Loucy (cell line): ENCODE data around the gene GAK.

Experiments used
- H2AFZ ChIP-seq: fragments of 200-600 bp; sonication (generic); 2 replicates; pipeline ENCODE4 v1.6.0; 2016; ENCODE audit warnings: antibody characterized with exemption, mild to moderate bottlenecking, low read length, moderate library complexity
- H3F3A ChIP-seq: fragments of 200-600 bp; 2 replicates; pipeline ENCODE4 v1.6.0; 2016; ENCODE audit warnings: antibody characterized with exemption, low read depth, mild to moderate bottlenecking
- H3K27me3 ChIP-seq: fragments of 200-600 bp; sonication (generic); 2 replicates; pipeline ENCODE4 v1.6.1; 2014; ENCODE audit warnings: low read length, mild to moderate bottlenecking; ENCODE audit not compliant: insufficient read depth, poor library complexity, severe bottlenecking
- H3K36me3 ChIP-seq: fragments of 200-600 bp; sonication (generic); 2 replicates; pipeline ENCODE4 v1.6.1; 2016; ENCODE audit warnings: low read length; ENCODE audit not compliant: insufficient read depth
- H3K4me1 ChIP-seq: fragments of 200-600 bp; sonication (generic); 2 replicates; pipeline ENCODE4 v1.5.1; 2014; ENCODE audit warnings: low read length, mild to moderate bottlenecking; ENCODE audit not compliant: insufficient read depth, poor library complexity, severe bottlenecking
- H3K4me2 ChIP-seq: fragments of 200-600 bp; sonication (generic); 2 replicates; pipeline ENCODE4 v1.6.0; 2014; ENCODE audit warnings: antibody characterized with exemption, low read length, low read depth, mild to moderate bottlenecking; ENCODE audit not compliant: poor library complexity, severe bottlenecking
- H3K4me3 ChIP-seq: fragments of 200-600 bp; sonication (generic); 2 replicates; pipeline ENCODE4 v1.5.1; 2014; ENCODE audit warnings: low read length, mild to moderate bottlenecking, mixed read lengths; ENCODE audit not compliant: poor library complexity, severe bottlenecking
- H3K79me2 ChIP-seq: fragments of 200-600 bp; sonication (generic); 2 replicates; pipeline ENCODE4 v1.6.1; 2014; ENCODE audit warnings: low read length; ENCODE audit not compliant: insufficient read depth
- H3K9ac ChIP-seq: fragments of 200-600 bp; sonication (generic); 2 replicates; pipeline ENCODE4 v1.6.0; 2014; ENCODE audit warnings: mild to moderate bottlenecking, low read depth, low read length, moderate library complexity; ENCODE audit not compliant: poor library complexity, severe bottlenecking
- H3K9me2 ChIP-seq: fragments of 200-600 bp; sonication (generic); replicated peaks from 2 replicates; pipeline ENCODE4 v1.6.1; 2016; ENCODE audit warnings: low read depth, low read length, mixed read lengths
- H3K9me3 ChIP-seq: fragments of 200-600 bp; sonication (generic); 2 replicates; pipeline ENCODE4 v1.6.1; 2014; ENCODE audit warnings: mild to moderate bottlenecking, antibody characterized with exemption, low read length, low read depth; ENCODE audit not compliant: insufficient read depth
- H4K20me1 ChIP-seq: fragments of 200-600 bp; sonication (generic); 2 replicates; pipeline ENCODE4 v1.6.0; 2014; ENCODE audit warnings: antibody characterized with exemption, low read length, mild to moderate bottlenecking; ENCODE audit not compliant: insufficient read depth, poor library complexity, severe bottlenecking
- CTCF ChIP-seq: fragments of 200-600 bp; sonication (generic); conservative IDR thresholded peaks from 2 replicates; pipeline ENCODE4 v1.5.1; 2014; ENCODE audit warnings: mild to moderate bottlenecking, antibody characterized with exemption, low read length
- EZH2phosphoT487 ChIP-seq: fragments of 200-600 bp; IDR thresholded peaks from 2 replicates; pipeline ENCODE4 v1.6.1; 2018; ENCODE audit warnings: antibody characterized with exemption, mild to moderate bottlenecking, moderate library complexity, borderline replicate concordance

GAK gene

GRCh38 chr4:848307-848691 is 83.8 kb downstream of the GAK start:
- Histone ChIP-seq H3K4me2 (no peak overlapping the region), H3K27me3 (no peaks in the 10 kb centered on the region), H3K9me2 (no peaks in the 10 kb centered on the region), H4K20me1 (no peaks in the 10 kb centered on the region), H3K9ac (no peak overlapping the region), H3K79me2 (no peaks in the 10 kb centered on the region), H3K36me3 (no peaks in the 10 kb centered on the region; the same call in 1 of the 2 replicates), H3F3A (no peaks in the 10 kb centered on the region), H3K4me1 (no peaks in the 10 kb centered on the region), H3K4me3 (no peak overlapping the region), H3K9me3 (peaks cover 3% of the 10 kb centered on the region; the same call in 1 of the 2 replicates), H2AFZ (no peak overlapping the region)
- TF ChIP-seq EZH2phosphoT487 (no peak), CTCF (no peak)

DNA sequence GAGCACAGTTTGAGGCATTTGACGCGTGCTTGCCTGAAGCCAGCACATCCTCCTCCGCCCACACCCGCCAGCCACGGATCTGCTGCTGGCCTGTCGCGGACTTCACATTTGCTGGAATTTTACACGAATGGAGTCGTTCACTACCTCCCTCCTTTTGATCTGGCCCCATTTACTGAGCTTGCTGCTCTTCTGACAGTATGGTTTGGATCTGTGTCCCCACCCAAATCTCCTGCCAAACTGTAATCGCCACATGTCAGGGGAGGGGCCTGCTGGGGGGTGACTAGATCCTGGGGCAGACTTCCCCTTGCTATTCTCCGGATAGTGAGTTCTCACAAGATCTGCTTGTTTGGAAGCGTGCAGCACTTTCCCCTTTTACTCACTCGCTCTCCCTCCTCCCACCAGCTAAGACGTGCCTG is 86.3 kb downstream of the GAK start:
- Histone ChIP-seq H3K9me3 (peaks cover 5% of the 10 kb centered on the region; the same call in 1 of the 2 replicates), H3K4me2 (no peak overlapping the region), H2AFZ (no peak overlapping the region), H3F3A (no peaks in the 10 kb centered on the region), H3K9ac (no peak overlapping the region), H3K36me3 (no peaks in the 10 kb centered on the region; the same call in 1 of the 2 replicates), H3K9me2 (no peaks in the 10 kb centered on the region), H3K27me3 (no peaks in the 10 kb centered on the region), H3K4me1 (no peaks in the 10 kb centered on the region), H3K79me2 (no peaks in the 10 kb centered on the region), H4K20me1 (no peaks in the 10 kb centered on the region), H3K4me3 (no peak overlapping the region)
- TF ChIP-seq EZH2phosphoT487 (no peak), CTCF (no peak)

GRCh38 chr4:845233-845835 is 86.8 kb downstream of the GAK start:
- Histone ChIP-seq H3K9ac (no peak overlapping the region), H3K27me3 (no peaks in the 10 kb centered on the region), H3K4me3 (no peak overlapping the region), H2AFZ (no peak overlapping the region), H3K4me1 (no peaks in the 10 kb centered on the region), H3F3A (no peaks in the 10 kb centered on the region), H3K9me2 (no peaks in the 10 kb centered on the region), H4K20me1 (no peaks in the 10 kb centered on the region), H3K4me2 (no peak overlapping the region), H3K36me3 (no peaks in the 10 kb centered on the region; the same call in 1 of the 2 replicates), H3K79me2 (no peaks in the 10 kb centered on the region), H3K9me3 (peaks cover 5% of the 10 kb centered on the region; the same call in 1 of the 2 replicates)
- no peak for TF ChIP-seq EZH2phosphoT487
- TF ChIP-seq CTCF, result no peak
